Right lobe of liver (tissue), 4 donors: Measurements from ENCODE around the gene NT5C1A.

Source experiments
- POLR2A ChIP-seq: fragments of 450-650 bp; IDR thresholded peaks from one replicate; pipeline ENCODE4 v1.6.1; 2017; ENCODE audit warnings: antibody characterized with exemption, mild to moderate bottlenecking
- TF ChIP-seq, protein P1 (sequence below), 4 donors: fragments of 200-600 bp in 3 of 4; fragments of 450-650 bp in 1 of 4; IDR thresholded peaks; one replicate each; pipeline versions ENCODE4 v1.5.1 to v1.8.0; 2016 to 2022; ENCODE audit warnings: antibody characterized with exemption in 4 of 4, mild to moderate bottlenecking in 2 of 4
- donor health status: DM: no; HTN: no; CAD: no.
- donor health status: DM: no; HTN: no; CAD: no.
- donor health status: DM: no; HTN: yes; CAD: no.

DNA sequence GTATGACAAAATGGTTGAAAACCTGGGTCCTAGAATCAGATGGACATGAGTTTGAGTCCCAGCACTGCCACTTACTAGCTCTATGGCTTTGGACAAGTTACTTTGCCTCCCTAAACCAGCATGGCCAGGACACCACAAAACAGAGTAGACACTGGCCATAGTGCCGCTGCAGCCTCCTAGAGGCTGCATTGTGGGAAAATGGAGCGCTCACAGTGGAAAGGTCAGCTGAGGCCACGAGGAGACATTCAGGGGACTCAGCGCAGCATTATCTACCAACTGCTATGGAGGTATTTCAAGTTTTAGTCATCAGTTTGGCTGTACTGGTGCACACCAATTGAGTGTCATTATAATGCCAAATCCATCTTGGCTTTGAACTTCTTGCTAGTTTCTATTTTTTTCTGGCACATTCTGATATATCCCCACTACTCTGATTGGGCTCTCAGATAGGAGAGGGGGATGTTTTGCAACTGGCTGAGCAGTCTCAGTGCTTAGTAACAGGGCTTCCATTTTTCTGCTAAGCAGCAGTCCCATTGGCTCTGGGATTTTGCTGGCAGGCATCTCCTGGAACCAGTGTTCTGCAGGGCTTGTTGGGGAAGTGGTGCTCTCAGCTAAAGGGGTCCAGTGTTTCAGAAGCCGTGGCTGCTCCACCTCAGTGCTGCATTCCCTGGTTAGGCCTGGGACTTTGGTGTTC is 16.2 kb downstream of the NT5C1A start:
- TF ChIP-seq, protein P1, sequence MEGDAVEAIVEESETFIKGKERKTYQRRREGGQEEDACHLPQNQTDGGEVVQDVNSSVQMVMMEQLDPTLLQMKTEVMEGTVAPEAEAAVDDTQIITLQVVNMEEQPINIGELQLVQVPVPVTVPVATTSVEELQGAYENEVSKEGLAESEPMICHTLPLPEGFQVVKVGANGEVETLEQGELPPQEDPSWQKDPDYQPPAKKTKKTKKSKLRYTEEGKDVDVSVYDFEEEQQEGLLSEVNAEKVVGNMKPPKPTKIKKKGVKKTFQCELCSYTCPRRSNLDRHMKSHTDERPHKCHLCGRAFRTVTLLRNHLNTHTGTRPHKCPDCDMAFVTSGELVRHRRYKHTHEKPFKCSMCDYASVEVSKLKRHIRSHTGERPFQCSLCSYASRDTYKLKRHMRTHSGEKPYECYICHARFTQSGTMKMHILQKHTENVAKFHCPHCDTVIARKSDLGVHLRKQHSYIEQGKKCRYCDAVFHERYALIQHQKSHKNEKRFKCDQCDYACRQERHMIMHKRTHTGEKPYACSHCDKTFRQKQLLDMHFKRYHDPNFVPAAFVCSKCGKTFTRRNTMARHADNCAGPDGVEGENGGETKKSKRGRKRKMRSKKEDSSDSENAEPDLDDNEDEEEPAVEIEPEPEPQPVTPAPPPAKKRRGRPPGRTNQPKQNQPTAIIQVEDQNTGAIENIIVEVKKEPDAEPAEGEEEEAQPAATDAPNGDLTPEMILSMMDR (IDR thresholded peaks at IDR 0.05): no peak
- TF ChIP-seq POLR2A: no peak
